ENCODE data around the gene AKAP6.

The AKAP6 gene

DNA sequence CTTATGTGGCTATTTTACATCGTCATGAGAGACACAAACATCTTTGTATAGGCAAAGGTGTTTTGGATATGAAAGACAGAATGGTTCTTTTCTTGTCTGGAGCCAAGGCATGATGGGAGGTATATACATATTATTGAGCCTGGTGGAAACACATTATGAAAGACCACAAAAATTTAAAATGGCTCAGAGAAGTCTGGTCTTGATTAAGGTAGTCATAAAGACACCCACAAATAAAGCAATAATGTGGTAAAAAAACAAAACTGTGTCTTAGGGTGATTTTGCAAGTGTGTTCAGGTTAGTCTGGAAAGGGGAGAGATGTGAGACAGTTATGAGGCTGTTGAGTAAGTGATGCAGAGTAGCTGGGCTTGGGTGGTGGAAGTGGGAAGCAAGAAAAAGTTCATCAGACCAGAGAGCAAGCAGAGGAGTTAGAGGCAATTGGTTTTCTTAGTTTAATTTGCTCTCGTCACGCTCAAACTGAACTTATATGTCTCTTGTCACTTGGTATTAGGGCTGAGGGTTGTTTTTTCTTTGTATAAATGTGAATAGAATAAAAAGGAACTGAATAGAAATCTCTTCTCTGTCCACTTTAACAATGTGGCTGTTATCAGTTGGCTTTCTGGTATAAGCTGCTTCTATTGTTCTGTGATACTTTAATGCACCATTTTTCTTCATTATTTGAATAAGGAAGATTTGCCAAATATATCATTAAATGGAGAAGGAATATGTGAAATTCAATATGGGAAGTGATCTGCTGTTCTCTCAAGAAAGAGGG is 115.0 kb downstream of the AKAP6 start:
- TF ChIP-seq, protein P1, sequence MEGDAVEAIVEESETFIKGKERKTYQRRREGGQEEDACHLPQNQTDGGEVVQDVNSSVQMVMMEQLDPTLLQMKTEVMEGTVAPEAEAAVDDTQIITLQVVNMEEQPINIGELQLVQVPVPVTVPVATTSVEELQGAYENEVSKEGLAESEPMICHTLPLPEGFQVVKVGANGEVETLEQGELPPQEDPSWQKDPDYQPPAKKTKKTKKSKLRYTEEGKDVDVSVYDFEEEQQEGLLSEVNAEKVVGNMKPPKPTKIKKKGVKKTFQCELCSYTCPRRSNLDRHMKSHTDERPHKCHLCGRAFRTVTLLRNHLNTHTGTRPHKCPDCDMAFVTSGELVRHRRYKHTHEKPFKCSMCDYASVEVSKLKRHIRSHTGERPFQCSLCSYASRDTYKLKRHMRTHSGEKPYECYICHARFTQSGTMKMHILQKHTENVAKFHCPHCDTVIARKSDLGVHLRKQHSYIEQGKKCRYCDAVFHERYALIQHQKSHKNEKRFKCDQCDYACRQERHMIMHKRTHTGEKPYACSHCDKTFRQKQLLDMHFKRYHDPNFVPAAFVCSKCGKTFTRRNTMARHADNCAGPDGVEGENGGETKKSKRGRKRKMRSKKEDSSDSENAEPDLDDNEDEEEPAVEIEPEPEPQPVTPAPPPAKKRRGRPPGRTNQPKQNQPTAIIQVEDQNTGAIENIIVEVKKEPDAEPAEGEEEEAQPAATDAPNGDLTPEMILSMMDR (IDR thresholded peaks at IDR 0.05; ENCODE audit: insufficient read depth, low read depth, low read length, missing control alignments): no peak
- no peak overlapping the region for H3K4me3 ChIP-seq (ENCODE audit: low read depth, low read length)
- no peak for DNase-seq (ENCODE audit: low read depth)

DNA sequence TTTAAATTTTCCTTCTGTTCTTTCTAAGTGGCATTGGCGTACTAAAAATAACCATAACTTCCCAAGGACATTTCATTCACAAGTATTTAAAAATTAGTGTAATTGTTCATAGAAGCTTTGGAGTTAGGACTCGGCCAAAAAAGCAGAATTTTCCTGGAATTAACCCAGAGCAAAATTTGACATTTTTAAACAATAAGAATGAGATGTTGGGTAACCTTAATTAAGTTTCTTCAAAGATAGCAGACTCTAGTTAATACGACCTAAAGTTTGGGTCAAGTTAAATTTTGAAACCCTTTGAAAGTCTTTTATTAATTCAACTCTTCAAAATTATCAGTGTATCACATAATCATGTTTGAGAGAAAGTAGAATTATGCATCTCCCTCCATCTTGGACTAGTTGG is 118.3 kb downstream of the AKAP6 start:
- TF ChIP-seq, protein P1 (IDR thresholded peaks at IDR 0.05; ENCODE audit: insufficient read depth, low read depth, low read length, missing control alignments): no peak
- no peak for DNase-seq (ENCODE audit: low read depth)
- no peak overlapping the region for H3K4me3 ChIP-seq (ENCODE audit: low read depth, low read length)

DNA sequence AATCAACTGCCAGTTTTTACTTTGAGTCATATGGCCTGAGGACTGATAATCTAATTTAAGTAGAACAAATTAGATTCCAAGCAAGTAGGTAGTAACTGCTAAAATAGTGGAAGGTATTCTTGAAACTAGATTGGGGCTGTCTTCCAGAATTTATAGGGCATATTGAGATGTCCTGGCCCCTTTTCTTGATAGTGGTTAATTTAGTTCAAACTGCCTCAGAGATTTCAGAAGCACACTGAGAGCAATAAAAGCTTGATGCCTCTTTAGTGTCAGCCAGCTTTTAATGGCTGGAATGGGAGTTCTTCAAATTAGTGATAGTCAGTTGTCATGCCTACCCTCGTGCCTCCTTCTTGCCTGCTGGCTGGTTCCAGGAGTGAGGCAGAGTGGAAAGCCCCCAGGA is 120.5 kb downstream of the AKAP6 start:
- H3K4me3 ChIP-seq (ENCODE audit: low read depth, low read length): no peak overlapping the region
- no peak for DNase-seq (ENCODE audit: low read depth)
- TF ChIP-seq, protein P1 (IDR thresholded peaks at IDR 0.05; ENCODE audit: insufficient read depth, low read depth, low read length, missing control alignments): no peak

DNA sequence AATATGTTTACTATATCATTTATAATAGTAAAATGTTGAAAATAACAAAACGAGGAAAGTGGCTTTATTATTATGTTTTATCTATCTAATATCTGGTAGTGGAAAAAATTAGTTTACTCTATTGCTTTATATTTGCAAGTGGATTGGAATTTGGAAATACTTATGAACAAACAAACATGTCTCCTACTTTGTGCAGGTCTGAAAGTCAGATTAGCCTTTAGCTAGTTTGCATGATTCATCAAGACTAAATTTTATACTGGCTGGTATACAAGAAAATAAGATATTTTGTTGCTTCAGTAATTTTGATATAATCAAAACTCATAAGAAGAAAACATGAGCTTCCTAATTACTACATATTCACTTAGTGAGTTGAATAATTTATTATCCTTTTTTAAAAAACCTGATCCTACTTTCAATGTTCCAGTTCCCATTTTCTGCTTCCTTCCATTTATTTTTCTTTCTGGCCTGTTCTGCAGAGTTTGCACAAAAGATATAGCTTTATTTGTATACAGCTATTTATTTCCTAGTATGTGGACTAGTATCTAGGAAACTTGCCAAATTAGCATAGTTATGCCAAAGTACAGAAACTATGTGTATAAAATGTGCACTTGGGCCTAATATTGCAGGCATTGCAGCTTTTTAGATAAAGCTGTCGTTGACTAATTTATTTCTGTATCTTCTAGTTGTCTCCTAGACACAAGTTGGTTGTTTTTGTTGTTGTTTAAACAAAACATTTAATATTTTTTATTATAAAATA is 122.0 kb downstream of the AKAP6 start:
- no peak for DNase-seq (ENCODE audit: low read depth)
- no peak overlapping the region for H3K4me3 ChIP-seq (ENCODE audit: low read depth, low read length)
- TF ChIP-seq, protein P1 (IDR thresholded peaks at IDR 0.05; ENCODE audit: insufficient read depth, low read depth, low read length, missing control alignments): no peak

DNA sequence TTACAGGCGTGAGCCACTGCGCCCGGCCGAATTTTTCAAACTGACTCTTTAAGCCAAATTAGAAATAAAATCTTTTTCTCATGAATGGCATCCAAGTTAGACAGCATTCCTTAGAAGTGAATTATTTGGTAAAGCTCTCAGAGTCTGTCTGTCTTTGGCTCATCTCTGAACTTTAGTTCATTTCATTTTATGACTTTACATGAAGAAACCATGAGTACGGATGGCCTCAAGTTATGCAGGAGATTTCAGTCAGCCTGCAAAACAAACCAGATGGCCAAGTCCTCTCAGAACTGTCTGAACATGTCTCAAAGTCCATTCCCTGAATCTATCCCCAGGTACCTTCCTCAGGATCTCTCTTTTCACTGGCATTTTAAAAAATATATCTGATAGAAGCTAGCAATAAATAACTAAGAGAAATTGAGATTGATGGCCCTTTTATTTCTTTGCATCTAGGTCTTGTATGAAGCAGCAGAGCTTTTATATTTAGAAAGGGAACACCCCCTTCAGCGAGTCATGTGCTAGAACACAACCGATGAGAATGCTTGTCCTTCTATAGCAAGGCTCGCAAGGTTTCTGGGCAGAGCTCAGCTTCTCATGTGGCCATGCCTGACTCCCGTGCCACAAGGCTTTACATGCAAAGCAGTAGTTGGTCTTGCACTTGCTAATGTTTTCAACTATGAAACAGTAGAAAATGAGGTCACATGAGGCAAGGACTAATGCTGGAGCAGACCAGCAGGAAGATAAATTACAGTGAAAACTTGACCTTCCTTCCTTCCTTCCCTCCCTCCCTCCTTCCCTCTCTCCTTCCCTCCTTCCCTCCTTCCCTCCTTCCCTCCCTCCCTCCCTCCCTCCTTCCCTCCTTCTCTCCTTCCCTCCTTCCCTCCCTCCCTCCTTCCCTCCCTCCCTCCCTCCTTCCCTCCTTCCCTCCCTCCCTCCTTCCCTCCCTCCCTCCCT is 125.0 kb downstream of the AKAP6 start:
- no peak for DNase-seq (ENCODE audit: low read depth)
- H3K4me3 ChIP-seq (ENCODE audit: low read depth, low read length): no peak overlapping the region
- TF ChIP-seq, protein P1 (IDR thresholded peaks at IDR 0.05; ENCODE audit: insufficient read depth, low read depth, low read length, missing control alignments): no peak

DNA sequence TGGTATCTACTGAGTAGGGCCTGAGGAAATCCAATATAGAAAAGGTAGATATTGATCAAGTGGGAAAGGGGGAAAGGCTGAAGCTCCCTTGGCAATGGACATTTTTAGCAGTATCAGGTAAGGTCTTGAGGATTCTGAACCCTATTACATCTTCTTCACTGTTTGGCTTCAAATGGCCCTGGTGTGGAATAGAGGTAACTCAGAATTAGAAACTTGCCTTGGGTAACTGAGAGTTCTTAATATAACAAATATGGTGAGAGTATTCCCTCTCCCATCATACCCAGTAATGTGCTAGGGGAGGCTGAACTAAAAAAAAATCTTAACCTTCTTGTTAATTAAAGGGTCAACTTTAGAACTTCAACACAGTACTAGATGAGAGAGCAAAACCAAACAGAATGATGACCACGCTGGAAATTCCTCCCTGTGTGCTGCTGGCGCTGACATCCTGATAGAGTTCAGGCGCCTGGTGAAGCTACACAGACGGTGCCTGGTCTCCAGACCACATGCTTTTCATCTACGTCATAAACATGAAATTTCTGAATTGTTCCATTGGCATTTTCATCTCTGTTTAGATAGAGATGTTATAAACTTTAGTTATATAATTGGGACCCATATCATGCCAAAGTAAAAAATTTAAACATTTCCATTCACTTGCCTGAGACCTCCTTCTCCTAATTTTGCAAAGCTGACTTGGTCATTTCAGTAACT is 128.3 kb downstream of the AKAP6 start:
- TF ChIP-seq, protein P1 (IDR thresholded peaks at IDR 0.05; ENCODE audit: insufficient read depth, low read depth, low read length, missing control alignments): no peak
- no peak for DNase-seq (ENCODE audit: low read depth)
- no peak overlapping the region for H3K4me3 ChIP-seq (ENCODE audit: low read depth, low read length)

Measured in GM12865 (cell line).